HG03469 (cell line): Measurements from ENCODE around the gene SEZ6L2.
"Not testable (repeated sequence)": the region's sequence is repeated elsewhere in the genome, so short reads cannot be mapped to it uniquely, and the experiment has no call there.

Experiments
- ATAC-seq: cut with Tn5 transposase; IDR thresholded peaks from one replicate; pipeline ENCODE4 v1.9.1; 2021; ENCODE audit warnings: mild to moderate bottlenecking, moderate library complexity, moderate number of reproducible peaks; ENCODE audit not compliant: unreplicated experiment

SEZ6L2 gene

DNA sequence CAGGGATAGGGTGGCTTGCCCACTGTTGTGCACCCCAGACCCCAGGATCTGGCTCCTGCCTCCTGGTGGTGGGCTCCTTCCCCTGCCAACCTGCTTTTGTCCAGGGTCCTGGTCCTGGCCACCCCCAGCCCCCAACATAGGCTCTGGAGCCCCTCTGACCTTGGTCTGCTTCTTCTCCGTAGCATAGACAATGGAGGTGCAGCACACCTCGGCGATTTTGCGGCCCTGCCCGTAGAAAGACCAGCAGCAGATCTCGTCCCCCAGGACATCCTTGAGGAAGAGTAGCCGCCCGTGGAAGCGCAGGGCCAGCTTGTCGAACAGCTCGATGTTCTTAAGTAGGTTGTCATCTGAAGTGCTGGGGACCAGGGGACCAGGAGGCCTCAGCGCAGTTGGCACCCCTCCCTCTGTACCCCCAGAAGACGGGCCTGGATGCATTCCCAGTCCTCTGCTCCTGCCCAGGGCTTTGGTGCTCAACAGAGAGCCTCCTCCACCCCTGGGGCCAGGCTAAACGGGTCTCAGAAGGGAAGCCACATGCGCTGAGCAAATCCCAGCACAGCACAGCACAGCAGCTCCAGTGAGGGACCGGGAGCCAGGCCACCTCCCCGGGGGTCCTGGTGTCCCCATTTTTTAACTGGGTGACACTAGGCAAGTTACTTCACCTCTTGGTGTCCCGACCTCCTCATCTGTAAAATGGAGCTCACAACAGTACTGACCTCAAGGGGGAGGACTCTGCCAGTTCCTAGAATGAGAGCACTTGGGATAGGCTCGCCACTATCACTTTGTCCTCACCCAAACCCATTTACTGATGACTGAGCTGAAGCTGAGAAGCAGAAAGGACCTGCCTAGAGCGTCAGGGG is 11.7 kb upstream of the SEZ6L2 start:
- no peak for ATAC-seq

DNA sequence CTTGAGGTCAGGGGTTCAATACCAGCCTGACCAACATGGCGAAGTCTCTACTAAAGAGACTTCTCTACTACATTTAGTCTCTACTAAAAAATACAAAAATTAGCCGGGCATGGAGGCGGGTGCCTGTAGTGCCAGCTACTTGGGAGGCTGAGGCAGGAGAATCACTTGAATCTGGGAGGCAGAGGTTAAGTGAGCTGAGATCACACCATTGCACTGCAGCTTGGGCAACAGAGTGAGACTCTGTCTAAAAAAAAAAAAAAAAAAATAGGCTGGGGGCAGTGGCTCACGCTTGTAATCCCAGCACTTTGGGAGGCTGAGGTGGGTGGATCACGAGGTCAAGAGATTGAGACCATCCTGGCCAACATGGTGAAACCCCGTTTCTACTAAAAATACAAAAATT is 10.5 kb upstream of the SEZ6L2 start:
- ATAC-seq, result not testable (repeated sequence)

DNA sequence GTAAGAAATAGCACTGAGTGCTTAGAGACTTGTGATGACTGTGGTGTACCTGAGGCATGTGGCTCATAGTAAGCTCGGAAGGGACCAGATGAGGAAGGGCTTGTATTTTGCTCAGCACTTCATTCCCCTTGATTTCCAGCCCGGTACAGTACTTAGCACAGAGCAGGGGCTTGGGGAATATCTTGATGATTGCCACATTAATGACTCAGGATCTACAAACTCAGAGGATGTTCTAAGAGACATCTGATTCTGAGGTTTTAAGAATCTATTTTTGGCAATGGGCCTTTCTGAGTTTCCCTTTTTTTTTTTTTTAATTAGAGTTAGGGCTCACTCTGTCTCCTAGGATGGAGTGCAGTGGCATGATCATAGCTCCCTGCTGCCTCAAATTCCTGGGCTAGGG is 10.0 kb upstream of the SEZ6L2 start:
- ATAC-seq, result no peak

DNA sequence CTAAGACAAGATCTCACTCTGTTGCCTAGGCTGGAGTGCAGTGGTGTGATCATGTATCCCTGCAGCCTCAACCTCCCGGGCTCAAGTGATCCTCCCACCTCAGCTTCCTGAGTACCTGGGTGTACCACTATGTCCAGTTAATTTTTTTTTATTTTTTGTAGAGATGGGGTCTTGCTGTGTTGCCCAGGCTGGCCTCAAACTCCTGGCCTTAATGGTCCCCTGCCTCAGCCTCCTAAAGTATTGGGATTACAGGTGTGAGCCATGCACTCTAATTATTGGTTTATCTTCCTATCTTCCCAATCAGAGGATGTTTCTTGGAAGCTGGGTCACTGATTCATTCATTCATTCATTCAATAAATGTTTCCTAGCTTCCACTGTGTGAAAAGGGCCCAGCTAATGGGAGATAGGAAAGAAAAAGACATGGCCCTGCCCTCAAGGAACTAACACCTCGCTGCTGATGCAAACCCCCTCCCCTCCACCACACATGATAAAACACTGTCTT is 9.4 kb upstream of the SEZ6L2 start:
- ATAC-seq, result no peak

DNA sequence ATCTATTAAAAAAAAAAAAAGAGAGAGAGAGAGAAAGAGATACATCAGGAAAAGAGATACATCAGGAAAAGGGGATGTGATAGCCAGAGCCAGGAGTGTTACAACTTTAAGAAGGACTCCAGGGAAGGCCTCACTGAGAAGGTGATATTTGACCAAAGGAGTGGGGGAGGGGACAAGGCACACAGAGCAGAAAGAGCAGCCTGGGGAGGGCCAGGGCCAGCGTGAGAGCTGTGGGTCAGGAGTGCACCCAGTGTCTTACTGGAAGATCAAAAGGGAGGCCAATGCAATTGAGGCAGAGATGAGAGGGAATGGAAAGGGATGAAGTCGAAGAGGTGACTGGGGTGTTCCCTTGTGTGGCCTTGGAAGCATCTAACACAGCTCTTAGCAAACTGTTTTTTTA is 8.6 kb upstream of the SEZ6L2 start:
- ATAC-seq, result no peak

DNA sequence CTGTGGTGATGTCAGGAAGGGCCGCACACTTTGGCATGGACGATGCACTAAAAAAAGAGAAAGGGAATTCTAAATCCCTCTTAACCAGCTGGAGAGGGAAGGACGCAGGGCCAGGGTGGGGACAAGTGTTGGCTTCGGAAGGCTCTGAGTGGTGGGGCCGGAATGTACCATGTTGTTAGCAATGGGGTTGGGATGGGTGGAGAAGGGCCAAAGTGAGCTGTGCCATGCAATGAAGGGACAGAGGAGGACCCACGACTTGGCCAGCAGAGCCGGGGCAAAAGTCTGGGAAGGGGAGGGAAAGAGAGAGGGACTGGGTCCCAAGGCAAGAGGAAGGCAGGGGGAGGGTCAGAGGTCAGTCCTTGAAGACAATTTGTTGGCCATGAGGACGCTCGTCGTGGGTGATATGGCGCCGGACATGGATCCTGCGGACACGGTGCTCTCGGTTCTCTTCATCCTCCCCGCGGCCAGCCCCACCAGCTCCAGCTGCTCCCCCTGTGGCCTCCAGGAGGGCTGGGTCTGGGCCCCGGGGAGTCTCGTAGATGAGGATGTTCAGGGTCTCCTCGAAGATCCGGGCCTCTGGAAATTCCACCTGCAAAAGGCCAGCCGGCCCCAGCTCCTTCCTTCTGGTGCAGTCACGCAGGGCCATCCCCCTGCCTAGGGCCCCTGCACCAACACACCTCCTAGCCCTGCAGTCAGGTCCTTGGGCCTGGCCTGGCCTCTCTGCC is 7.3 kb upstream of the SEZ6L2 start:
- no peak for ATAC-seq

DNA sequence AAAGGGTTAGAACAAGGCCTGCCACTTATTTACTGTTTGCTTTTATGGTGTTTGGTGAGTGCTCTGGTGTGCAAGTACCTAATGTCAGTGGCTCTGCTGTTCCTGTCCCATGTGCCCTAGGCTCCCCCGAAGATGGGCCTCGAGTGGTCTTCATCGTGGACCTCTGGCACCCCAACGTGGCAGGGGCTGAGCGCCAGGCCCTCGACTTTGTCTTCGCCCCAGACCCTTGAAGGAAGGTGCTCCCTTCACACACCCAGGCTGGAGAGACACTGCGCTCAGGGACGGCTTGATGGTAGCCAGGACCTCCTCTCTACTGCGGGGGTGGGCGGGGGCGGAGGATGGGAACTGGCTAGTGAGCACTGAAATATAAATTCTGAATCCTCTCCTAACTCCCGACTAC is 6.3 kb upstream of the SEZ6L2 start:
- ATAC-seq, result no peak

DNA sequence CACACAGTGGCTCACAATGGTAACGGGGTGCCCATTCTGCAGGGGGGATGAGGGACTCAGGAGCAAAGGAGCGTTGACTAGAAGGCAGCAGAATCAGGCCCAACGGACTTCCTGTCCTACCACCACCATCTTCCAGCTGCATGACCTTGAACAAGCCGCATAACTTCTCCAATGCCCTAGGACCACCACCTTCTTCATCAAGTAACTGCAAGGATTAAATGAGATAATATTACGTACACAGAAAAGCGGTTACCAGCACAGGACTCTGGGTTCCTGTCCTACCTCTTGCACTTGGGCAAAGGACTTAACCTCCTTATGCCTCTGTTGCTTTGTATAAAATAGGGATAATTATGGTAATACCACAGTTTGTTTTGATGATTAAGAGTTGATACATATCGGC is 5.6 kb upstream of the SEZ6L2 start:
- ATAC-seq, result no peak

DNA sequence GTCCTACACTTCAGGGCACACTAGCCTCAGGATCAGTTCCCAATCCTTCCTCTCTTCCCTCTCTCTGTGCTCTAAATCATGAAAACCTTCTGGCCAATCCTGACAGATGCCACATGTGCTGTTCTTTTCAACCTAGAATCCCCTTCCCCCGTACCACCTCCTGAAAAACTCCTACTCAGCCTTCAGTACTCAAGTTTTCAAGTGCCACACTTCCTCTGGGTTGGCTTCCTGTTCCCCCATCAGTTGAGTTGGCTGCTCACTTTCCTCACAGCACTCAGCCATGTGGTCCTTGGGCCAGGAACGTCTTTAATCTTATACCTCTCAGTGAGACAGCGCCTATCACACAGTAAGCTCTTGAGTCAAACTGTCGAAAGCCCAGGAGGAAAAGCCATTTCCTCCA is 4.2 kb upstream of the SEZ6L2 start:
- no peak for ATAC-seq

DNA sequence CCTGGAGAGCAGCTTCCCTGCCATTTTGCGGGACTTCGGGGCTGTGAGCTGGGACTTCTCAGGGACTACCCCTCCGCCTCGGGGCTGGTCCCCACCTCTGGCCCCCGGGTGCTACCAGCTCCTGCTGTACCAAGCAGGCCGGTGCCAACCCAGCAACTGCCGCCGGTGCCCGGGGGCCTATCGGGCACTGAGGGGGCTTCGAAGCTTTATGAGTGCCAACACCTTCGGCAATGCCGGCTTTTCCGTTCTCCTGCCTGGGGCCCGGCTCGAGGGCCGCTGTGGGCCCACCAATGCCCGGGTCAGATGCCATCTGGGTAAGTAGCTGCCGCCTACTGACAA is 2.2 kb upstream of the SEZ6L2 start:
- no peak for ATAC-seq

DNA sequence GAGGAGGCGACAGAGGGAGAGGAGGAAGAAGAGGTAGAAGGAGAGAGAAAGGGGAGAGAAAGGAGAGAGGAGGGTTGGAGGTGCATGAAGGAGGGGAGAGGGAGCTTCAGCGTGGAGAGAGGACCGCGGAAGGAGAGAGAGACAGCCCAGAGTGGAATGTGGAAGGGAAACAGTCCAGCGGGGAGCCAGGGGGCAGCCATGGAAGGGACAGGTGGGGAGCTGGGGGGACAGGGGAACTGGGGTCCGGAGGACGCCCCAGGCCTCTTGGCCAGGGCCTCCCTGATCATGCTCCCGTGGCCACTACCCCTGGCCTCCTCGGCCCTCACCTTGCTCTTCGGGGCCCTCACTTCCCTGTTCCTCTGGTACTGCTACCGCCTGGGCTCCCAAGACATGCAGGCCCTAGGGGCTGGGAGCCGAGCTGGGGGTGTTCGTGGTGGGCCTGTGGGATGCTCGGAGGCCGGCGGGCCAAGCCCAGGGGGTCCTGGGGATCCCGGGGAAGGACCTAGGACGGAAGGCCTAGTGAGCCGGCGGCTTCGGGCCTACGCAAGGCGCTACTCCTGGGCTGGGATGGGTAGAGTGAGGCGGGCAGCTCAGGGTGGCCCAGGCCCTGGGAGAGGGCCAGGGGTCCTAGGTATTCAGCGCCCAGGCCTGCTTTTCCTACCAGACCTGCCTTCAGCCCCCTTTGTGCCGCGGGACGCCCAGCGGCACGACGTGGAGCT is 1.7 kb upstream of the SEZ6L2 start:
- ATAC-seq, result no peak

DNA sequence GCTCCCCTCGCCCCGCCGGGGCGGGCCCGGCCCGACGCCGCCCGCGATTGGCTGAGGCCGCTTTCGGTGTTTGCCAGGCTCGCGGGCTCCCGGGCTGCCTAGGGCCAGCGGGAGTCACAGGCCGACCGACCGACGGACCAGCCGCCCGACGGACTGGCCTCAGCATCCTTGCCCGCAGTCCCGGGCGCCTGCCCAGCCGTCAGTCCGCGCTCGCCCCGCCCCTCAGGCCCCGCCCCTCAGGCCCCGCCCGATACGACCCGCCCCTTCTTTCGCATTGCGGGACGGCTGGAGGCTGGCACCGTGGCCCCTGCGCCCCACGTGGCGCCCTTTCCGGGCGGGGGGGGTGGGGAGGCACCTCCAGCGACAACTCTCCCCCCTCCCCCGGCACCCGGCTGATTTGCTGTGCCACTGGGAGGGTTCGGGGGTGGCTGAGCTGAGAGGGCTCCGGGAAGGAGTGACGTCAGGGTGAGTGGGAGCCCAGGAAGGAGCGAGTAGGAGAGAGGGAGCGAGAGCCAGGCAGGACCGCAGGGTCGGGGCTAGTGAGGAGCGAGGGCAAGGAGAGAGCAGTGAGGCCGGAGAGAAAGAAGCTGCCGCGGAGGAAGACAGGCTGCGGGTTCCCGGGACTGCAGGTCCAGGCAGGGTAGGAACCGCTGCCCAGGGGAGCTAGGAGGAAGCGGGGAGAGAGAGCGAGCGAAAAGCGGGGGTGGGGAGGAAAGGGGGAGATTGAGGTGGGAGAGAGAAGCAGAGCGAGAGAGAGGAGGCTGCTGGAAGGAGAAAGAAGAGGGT is 945 bp upstream of the SEZ6L2 start, which contains the start of gene ASPHD1:
Gene ASPHD1 (plus strand): TSS at position 387 of the 786 bp plus-strand sequence. CDS start 484 bp downstream, outside the sequence.
- no peak for ATAC-seq

DNA sequence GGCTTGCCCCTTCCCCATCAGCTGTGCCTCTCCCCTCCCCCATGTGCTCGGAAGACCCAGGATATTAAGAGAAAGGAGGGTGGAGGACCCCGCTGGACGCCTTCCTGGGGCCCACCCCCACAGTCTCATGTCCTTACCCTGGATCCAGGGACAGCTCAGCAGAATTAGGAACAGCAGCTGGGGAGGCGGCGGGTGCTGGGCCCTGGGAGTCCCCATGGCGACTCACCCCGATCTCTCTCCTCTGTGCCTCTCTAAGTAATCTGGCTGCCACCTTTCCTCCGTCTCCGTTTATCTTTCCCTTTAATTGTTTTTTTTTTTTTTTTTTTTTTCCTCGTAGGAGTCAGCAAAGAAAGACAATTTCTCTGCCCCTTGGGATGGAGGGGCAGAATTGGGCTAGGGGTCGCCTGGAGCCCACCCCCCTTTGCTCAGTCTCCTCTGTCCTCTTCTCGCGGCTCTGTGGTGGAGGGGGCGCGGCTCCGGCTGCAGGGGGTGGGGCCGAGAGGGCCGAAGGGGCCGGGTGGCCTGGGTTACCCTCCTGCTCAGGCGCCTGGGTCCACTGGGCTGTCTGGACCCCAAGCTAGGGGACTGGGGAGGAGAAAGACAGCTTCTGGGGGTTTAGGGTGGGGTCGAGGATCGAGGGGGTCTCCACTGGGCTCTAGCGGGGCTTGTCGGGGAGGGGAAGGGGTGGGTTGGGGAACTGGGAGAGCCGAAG is 390 bp downstream of the SEZ6L2 start:
- no peak for ATAC-seq

DNA sequence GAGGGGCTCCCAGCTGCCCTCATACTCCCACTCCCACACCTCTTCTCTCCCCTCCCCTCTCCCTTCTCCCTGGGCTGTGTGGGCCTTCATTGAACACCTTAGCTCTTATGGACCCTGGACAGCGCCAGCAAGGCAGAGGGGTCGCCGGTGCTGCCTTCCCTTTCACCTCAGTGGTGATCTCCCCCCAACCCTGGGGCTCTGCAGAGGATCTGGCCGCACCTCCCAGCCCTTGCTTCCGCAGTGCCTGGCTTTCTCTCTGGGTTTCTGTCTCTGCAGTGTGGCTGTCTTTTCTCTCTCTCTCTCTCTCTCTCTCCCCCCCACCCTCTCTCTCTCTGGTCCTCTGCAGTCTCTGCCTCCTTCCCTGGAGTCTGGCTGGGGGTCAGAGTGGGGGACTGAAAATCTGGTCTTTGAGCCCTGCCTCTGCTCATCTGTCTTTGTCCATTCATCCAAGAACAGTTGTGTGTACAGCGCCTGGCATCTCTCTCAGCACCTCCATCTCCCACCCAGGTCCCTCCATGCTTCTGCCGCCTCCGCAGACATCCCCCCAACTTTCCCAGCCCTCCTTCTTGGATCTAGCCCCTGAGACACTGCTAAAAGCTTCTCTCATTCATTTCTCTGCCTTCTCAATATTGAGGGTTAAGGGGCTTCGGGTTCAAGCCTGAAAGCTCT is 1.1 kb downstream of the SEZ6L2 start:
- no peak for ATAC-seq

DNA sequence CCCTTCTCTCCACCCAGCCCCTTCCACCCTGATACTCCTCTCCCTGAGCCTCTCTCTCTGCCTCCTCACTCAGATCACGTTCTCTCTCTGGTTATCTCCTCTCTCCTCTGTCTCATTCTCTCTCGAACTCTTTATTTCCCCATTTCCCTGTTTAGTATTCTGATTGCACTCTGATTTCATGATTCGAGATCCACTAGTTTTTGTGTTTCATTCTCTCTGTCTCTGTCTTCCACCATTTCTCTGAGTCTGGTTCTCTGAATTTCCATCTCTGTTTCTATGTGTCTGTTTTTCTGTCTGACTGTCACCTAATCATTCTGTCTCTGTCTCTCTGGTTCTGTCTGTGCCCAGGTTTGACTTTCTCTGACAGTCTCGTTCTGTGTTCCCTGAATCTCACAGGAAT is 2.0 kb downstream of the SEZ6L2 start:
- no peak for ATAC-seq

DNA sequence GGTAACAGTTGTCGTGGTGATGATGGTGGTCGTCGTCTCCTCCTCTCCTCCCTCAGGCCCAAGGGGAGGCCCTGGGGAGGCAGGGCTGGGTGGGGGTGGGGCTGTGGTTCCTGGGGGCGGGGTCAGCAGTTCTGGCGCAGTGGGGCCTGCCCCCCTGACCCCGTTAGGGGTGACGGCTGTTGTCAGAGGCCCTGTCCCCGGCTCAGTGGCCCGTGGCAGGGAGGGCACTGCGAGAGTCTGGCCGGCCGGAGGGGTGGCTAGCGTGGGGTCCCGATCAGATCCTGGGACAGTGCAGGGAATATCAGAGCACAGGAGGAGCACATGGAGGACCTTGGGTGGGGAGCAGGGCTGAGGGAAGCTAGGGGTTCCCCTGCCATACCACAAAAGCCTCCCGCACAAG is 2.5 kb downstream of the SEZ6L2 start:
- no peak for ATAC-seq

DNA sequence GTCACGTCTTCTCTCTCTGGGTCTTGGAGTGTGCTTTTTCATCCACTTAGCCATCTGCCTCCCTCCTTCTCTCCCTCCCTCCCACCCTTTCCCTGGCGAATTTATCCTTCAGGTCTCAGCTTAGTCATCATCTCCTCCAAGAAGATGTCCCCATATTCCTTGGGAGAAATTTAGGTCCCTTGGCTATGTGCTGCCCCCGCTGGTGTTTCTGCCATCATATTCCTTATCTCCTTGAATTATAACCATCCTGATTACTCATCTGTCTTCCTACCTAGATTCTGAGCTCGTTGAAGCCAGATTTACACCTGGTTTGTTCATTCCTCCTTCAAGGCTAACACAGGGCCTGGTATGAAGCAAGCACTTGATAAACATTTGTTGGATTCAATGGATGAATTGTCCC is 5.0 kb downstream of the SEZ6L2 start:
- no peak for ATAC-seq

DNA sequence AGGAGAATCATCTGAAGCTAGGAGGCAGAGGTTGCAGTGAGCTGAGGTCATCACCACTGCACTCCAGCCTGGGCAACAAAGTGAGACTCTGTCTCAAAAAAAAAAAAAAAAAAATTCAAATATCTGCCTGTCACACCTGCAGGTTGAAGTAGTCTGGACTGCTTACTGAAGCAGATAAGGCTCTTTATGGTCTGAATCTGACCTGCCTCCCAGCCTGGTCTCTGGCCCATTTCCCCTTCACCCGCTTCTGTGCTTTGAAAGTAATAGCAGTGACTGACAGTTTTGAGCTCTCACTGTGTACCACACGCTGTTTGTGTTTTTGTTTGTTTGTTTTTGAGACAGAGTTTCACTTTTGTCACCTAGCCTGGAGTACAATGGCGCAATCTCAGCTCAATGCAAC is 5.8 kb downstream of the SEZ6L2 start:
- no peak for ATAC-seq

DNA sequence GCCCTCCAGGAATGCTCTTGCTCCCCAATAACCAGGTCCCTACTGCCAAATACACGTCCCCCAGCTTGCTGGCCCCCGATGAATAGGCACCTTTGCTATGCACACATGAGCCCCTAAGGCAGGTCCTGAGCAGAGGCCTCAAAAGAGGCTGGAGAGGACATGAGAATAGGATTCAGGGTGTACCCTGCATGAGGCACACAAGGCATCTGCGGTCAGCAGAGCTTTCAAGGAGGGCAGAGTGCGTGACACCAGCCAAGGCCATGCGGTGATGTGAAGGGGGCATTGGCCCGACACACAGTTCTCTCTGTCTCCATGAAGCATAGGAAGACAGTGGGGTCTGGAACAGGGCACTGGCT is 6.9 kb downstream of the SEZ6L2 start:
- no peak for ATAC-seq
